Keratinocyte (primary cell): ENCODE data around the gene TUBB3.

ENCODE experiments used
- CTCF ChIP-seq, 3 experiments: IDR thresholded peaks in 1 of 3; conservative IDR thresholded peaks in 1 of 3; optimal IDR thresholded peaks in 1 of 3; 2 replicates in 2 of 3; 3 replicates in 1 of 3; pipeline versions ENCODE3 to v1.5.1; 2011; ENCODE audit warnings: low read length in 3 of 3, mild to moderate bottlenecking in 3 of 3, moderate library complexity in 2 of 3, control low read depth in 1 of 3, inconsistent platforms in 1 of 3; ENCODE audit not compliant: insufficient read depth in 2 of 3; ENCODE audit errors: extremely low read depth in 1 of 3
- EZH2 ChIP-seq: IDR thresholded peaks from one replicate; pipeline ENCODE4 v1.6.1; 2012; ENCODE audit warnings: inconsistent platforms, mild to moderate bottlenecking, low read length, moderate library complexity

DNA sequence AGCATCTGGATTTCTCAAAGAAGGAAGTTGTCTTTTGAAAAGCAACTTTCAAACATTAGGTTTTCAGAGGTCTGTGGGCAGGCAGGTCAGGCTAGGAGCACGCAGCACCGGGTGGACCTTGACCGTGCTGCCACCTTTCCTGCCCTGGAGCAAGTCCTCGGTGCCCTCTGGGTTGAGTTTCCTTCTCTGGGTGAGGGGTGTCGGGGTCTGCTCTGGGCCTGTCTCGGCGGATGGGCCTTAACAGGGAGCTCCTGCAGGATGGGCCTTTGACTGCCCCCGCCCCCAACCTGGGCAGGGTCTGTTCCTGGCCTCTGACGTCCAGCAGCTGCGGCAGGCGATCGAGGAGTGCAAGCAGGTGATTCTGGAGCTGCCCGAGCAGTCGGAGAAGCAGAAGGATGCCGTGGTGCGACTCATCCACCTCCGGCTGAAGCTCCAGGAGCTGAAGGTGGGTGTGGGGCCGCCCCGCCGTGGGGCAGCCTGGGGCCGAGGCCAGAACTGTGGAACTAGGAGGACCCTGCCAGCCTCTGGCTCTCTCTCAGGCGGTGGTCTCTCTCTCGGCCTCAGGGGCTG, 34.2 kb downstream of the TUBB3 start:
- no peak for TF ChIP-seq CTCF (optimal IDR thresholded peaks at IDR 0.05 in 1 of 3, IDR thresholded peaks at IDR 0.05 in 1 of 3, conservative IDR thresholded peaks at IDR 0.05 in 1 of 3; ENCODE audit: extremely low read depth in 1 of 3, insufficient read depth in 2 of 3, low read length in 3 of 3)
- no peak for TF ChIP-seq EZH2
